ENCODE measurements around the gene STK16. TPM values are rescaled to one million over a fixed set of nuclear protein-coding genes. Genes with fewer than 3 reads are reported as not detected.

STK16 gene
- total and polyA plus RNA-seq, 8 donors = 1.2 to 55.9 (median 36.4) TPM

DNA sequence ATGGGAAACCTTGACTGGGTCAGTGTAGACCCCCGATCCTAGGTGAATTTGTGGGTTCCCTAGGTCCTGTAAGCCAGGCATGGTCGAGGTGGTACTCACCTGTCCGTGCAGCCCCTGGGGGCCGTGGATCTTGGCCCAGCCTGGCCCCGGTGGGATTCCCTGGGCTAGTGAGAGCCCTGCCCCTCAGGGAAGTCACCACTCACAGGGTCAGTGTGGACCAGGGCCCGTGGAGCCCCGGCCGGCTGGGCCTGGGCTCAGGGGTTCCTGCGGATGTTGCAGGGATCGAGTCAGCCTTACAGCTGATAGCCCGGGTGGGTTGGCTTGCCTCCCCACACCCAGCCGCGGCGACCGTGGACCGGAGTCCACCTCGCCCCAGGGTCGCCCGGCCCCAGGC lies 16.4 kb upstream of the STK16 start:
- Histone ChIP-seq H3K36me3 (peaks cover 38 to 59% (median 53%) of the 10 kb centered on the region in 4 donors), H3K27ac (peak overlapping the region; percentile 95 to 98 (median 96)), H3K4me3 (peak overlapping the region; percentile 64 to 82 (median 78)), H3K9me3 (no peaks in the 10 kb centered on the region), H3K27me3 (no peaks in the 10 kb centered on the region), H3K4me1 (peaks cover 19 to 57% (median 38%) of the 10 kb centered on the region in 4 donors)
- WGBS, 5 donors = 1 to 20% (median 1%) methylated on average over 1 to 19 of the region's 19 CpGs
- DNase-seq = no peak
- no peak for TF ChIP-seq POLR2A (IDR thresholded peaks at IDR 0.05)
- TF ChIP-seq EP300 (IDR thresholded peaks at IDR 0.05) = no peak
- TF ChIP-seq, protein P1, sequence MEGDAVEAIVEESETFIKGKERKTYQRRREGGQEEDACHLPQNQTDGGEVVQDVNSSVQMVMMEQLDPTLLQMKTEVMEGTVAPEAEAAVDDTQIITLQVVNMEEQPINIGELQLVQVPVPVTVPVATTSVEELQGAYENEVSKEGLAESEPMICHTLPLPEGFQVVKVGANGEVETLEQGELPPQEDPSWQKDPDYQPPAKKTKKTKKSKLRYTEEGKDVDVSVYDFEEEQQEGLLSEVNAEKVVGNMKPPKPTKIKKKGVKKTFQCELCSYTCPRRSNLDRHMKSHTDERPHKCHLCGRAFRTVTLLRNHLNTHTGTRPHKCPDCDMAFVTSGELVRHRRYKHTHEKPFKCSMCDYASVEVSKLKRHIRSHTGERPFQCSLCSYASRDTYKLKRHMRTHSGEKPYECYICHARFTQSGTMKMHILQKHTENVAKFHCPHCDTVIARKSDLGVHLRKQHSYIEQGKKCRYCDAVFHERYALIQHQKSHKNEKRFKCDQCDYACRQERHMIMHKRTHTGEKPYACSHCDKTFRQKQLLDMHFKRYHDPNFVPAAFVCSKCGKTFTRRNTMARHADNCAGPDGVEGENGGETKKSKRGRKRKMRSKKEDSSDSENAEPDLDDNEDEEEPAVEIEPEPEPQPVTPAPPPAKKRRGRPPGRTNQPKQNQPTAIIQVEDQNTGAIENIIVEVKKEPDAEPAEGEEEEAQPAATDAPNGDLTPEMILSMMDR (IDR thresholded peaks at IDR 0.05) = no peak
- no peak for TF ChIP-seq POLR2AphosphoS5 (IDR thresholded peaks at IDR 0.05)
- intact Hi-C loops (cut with DNase I; ENCODE audit: low total_unique reads) = loop anchor here (10.0 kb wide), 1 partner anchor 56 kb away; no protein-coding TSS in a partner anchor

DNA sequence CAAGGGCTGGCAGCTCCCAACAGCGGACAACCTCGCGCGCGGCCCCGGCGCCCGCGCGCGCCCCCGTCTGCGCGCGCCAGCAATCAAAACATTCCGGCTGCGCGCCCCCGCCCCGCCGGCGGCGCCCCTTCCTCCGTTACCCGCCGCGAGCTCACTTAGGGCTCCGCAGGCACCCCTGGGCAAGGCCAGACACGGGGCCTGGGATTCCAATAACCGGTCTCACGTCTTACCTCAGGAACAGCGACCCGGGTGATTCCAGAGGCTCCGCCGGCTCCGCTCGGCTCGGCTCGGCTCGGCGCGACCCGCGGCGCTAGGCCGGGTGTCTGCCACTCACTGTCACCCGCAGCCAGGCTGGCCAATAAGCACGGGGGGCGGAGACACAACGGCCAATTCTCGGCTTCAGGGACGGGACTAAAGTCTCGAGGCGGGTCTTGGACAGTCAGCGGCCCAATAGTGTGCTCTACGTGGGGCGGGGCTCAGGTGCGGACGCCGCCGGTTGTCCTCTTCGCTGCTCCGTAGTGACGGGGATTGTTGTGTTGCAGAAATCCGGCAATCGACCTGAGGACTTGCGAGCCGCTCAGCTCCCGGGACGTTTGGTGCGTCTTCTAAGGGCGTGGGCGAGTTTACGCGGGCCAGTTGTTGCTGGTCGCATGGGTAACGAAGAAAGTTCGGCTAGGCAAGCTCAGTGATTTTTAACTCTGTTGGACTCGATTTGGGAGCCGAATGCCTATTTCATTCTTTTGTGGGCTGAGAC lies 15.8 kb upstream of the STK16 start, which contains the start of the genes ANKZF1 and ATG9A:
Gene ANKZF1 (plus strand): TSS at position 502 of the 754 bp plus-strand sequence. CDS start 452 bp downstream, outside the sequence.
Gene ATG9A (minus strand): TSS at position 332 of the 754 bp plus-strand sequence. CDS start 1,612 bp downstream, outside the sequence.
- peak within 1 kb of the TSS; percentile 64 to 82 (median 78) for H3K4me3 ChIP-seq
- 0 to 1% (median 1%) methylated on average over 34 to 80 of the region's 80 CpGs for WGBS, 5 donors
- peaks cover 19 to 57% (median 38%) of the 10 kb centered on the region in 4 donors for H3K4me1 ChIP-seq
- H3K36me3 ChIP-seq = peaks cover 37 to 59% (median 53%) of the 10 kb centered on the region in 4 donors
- peak within 1 kb of the TSS; percentile 95 to 98 (median 96) for H3K27ac ChIP-seq
- TF ChIP-seq, protein P1 (IDR thresholded peaks at IDR 0.05) = no peak
- TF ChIP-seq POLR2AphosphoS5 (IDR thresholded peaks at IDR 0.05) (peak; percentile 95 to 98 (median 96)), EP300 (IDR thresholded peaks at IDR 0.05) (no peak), POLR2A (IDR thresholded peaks at IDR 0.05) (peak in 2 of 4 donors; percentile 32 to 79)
- H3K9me3 ChIP-seq = no peaks in the 10 kb centered on the region
- peak; percentile 99 to 100 for DNase-seq
- intact Hi-C loops (cut with DNase I; ENCODE audit: low total_unique reads) = loop anchor here (10.0 kb wide), 1 partner anchor 55 kb away; no protein-coding TSS in a partner anchor
- no peaks in the 10 kb centered on the region for H3K27me3 ChIP-seq

DNA sequence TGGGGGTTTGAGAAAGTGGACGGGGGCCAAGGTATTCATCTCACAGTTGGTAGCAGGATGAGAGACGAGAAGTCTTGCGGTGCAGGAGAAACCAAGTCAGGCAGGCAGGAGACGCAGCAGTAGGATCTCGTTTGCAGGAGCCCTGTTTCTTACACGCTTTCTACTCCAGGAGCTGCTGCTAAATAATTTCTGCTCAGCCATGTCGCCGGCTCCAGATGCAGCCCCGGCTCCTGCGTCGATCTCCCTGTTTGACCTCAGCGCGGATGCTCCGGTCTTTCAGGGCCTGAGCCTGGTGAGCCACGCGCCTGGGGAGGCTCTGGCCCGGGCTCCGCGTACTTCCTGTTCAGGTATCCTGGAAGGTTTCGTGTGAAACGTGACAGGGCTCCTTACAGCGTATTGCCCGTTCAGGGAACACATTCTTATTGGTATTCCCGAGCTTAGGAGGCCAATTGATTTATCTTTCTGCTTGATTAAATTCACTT lies 15.2 kb upstream of the STK16 start:
- WGBS, 5 donors = 0 to 1% (median 0%) methylated on average over 20 to 24 of the region's 24 CpGs
- intact Hi-C loops (cut with DNase I; ENCODE audit: low total_unique reads) = no loop called here
- peak overlapping the region; percentile 64 to 82 (median 78) for H3K4me3 ChIP-seq
- H3K36me3 ChIP-seq = peaks cover 37 to 59% (median 53%) of the 10 kb centered on the region in 4 donors
- peak; percentile 73 to 87 for DNase-seq
- no peaks in the 10 kb centered on the region for H3K9me3 ChIP-seq
- no peak for TF ChIP-seq EP300 (IDR thresholded peaks at IDR 0.05)
- TF ChIP-seq, protein P1 (IDR thresholded peaks at IDR 0.05) = no peak
- no peak for TF ChIP-seq POLR2A (IDR thresholded peaks at IDR 0.05)
- no peak for TF ChIP-seq POLR2AphosphoS5 (IDR thresholded peaks at IDR 0.05)
- no peaks in the 10 kb centered on the region for H3K27me3 ChIP-seq
- H3K4me1 ChIP-seq = peaks cover 19 to 57% (median 38%) of the 10 kb centered on the region in 4 donors
- H3K27ac ChIP-seq = peak overlapping the region; percentile 95 to 98 (median 96)

DNA sequence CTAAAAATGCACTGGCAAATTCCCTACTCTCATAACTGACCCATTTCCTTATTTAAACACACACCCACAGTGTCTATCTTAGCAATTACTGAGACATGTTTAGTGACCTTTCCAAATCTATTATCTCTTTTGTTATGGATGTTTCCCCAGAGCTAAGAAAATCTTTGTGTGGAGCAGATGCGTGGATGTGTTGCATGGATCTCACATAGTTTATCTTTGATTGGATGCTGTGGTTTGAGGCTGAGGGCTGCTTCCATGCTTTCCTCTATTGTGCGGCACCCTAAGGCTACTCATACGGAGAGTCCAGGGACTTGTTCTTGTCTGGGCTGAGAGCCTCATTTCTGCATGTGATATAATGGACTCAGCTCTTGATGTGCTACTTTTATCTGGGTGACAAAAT lies 10.9 kb upstream of the STK16 start:
- TF ChIP-seq EP300 (IDR thresholded peaks at IDR 0.05) (no peak), POLR2AphosphoS5 (IDR thresholded peaks at IDR 0.05) (no peak), POLR2A (IDR thresholded peaks at IDR 0.05) (no peak)
- TF ChIP-seq, protein P1 (IDR thresholded peaks at IDR 0.05) = no peak
- no peaks in the 10 kb centered on the region for H3K9me3 ChIP-seq
- no peak overlapping the region for H3K4me3 ChIP-seq
- peaks cover 6 to 20% (median 19%) of the 10 kb centered on the region in 4 donors for H3K4me1 ChIP-seq
- 78 to 96% (median 92%) methylated on average over 3 of the region's 3 CpGs for WGBS, 5 donors
- no peak overlapping the region for H3K27ac ChIP-seq
- intact Hi-C loops (cut with DNase I; ENCODE audit: low total_unique reads) = no loop called here
- no peaks in the 10 kb centered on the region for H3K27me3 ChIP-seq
- no peak for DNase-seq
- H3K36me3 ChIP-seq = peaks cover 67 to 76% (median 75%) of the 10 kb centered on the region in 4 donors

Measured in stomach (tissue), 9 donors.